ENCODE results near the gene DYNLT4. TPM values are rescaled to one million over a fixed set of nuclear protein-coding genes. Genes with fewer than 3 reads are reported as not detected.

The DYNLT4 gene
- total RNA-seq, 6 donors from 2014 or later = 1.2 to 38.8 (median 10.9) TPM

GRCh38 chr1:44802306-44803061, 4.7 kb downstream of the DYNLT4 start:
- Histone ChIP-seq H3K27ac (peak overlapping the region; percentile 59 to 99 (median 86)), H3K27me3 (no peaks in the 10 kb centered on the region), H3K36me3 (peaks cover 17 to 49% (median 42%) of the 10 kb centered on the region in 4 donors), H3K4me1 (peaks cover 44 to 72% (median 60%) of the 10 kb centered on the region in 4 donors), H3K9me3 (no peaks in the 10 kb centered on the region), H3K4me3 (peak overlapping the region in 3 of 4 donors; percentile 90 to 97 (median 93))
- ATAC-seq (ENCODE audit: low FRiP score in 2 of 2) = no peak
- DNase-seq = no peak
- TF ChIP-seq EP300 (IDR thresholded peaks at IDR 0.05) (no peak), POLR2AphosphoS5 (IDR thresholded peaks at IDR 0.05) (no peak), CTCF (IDR thresholded peaks at IDR 0.05) (no peak)
- WGBS, 2 donors = 64 to 73% methylated on average over 2 to 12 of the region's 13 CpGs

GRCh38 chr1:44801491-44802305, 5.5 kb downstream of the DYNLT4 start:
- peaks cover 17 to 45% (median 41%) of the 10 kb centered on the region in 4 donors for H3K36me3 ChIP-seq
- DNase-seq = no peak
- ATAC-seq (ENCODE audit: low FRiP score in 2 of 2) = no peak
- no peak for TF ChIP-seq POLR2AphosphoS5 (IDR thresholded peaks at IDR 0.05)
- TF ChIP-seq CTCF (IDR thresholded peaks at IDR 0.05) = no peak
- no peak for TF ChIP-seq POLR2A (IDR thresholded peaks at IDR 0.05)
- TF ChIP-seq EP300 (IDR thresholded peaks at IDR 0.05) = no peak
- H3K9me3 ChIP-seq = no peaks in the 10 kb centered on the region
- H3K4me3 ChIP-seq = peak overlapping the region; percentile 50 to 97 (median 92)
- peaks cover 37 to 64% (median 54%) of the 10 kb centered on the region in 4 donors for H3K4me1 ChIP-seq
- H3K27me3 ChIP-seq = no peaks in the 10 kb centered on the region
- peak overlapping the region; percentile 59 to 99 (median 86) for H3K27ac ChIP-seq
- 41 to 49% methylated on average over 12 to 13 of the region's 13 CpGs for WGBS, 2 donors

GRCh38 chr1:44799770-44800584, 7.2 kb downstream of the DYNLT4 start, which contains the start of gene PLK3:
Gene PLK3, plus strand, starts transcription at chr1:44800377. Its CDS starts 87 bp downstream, at chr1:44800464.
- TF ChIP-seq CTCF (IDR thresholded peaks at IDR 0.05) (peak; percentile 94 to 96 (median 95)), POLR2A (IDR thresholded peaks at IDR 0.05) (peak in 3 of 4 donors; percentile 92 to 98 (median 97)), POLR2AphosphoS5 (IDR thresholded peaks at IDR 0.05) (peak; percentile 89 to 98), EP300 (IDR thresholded peaks at IDR 0.05) (peak in 1 of 4 donors; percentile 40)
- ATAC-seq (ENCODE audit: low FRiP score in 2 of 2) = peak; percentile 96 to 99
- WGBS, 2 donors = 1% methylated on average over 24 to 51 of the region's 79 CpGs

More at GRCh38 chr1:44799770-44800584, 7.2 kb downstream of the DYNLT4 start, which contains the start of gene PLK3:
- H3K27ac ChIP-seq = peak within 1 kb of the TSS; percentile 91 to 99 (median 94)
- H3K4me3 ChIP-seq = peak within 1 kb of the TSS; percentile 90 to 97 (median 94)
- peaks cover 14 to 28% (median 25%) of the 10 kb centered on the region in 4 donors for H3K36me3 ChIP-seq
- H3K4me1 ChIP-seq = peaks cover 28 to 49% (median 37%) of the 10 kb centered on the region in 4 donors
- DNase-seq = peak; percentile 98 to 99
- no peaks in the 10 kb centered on the region for H3K27me3 ChIP-seq
- H3K9me3 ChIP-seq = no peaks in the 10 kb centered on the region
